GM12872 (cell line): ENCODE results near the gene NT5C3A.

Source experiments
- CTCF ChIP-seq: IDR thresholded peaks from 3 replicates; pipeline ENCODE4 v1.5.1; 2011; ENCODE audit warnings: low read depth, mild to moderate bottlenecking, low read length, moderate library complexity; ENCODE audit not compliant: insufficient read depth

The NT5C3A gene

GRCh38 chr7:33038639-33039038, 23.9 kb downstream of the NT5C3A start:
- TF ChIP-seq CTCF: no peak

- no peak for TF ChIP-seq CTCF
Observed at GRCh38 chr7:33035776-33036175, 26.8 kb downstream of the NT5C3A start.

GRCh38 chr7:33024189-33024757, 38.3 kb downstream of the NT5C3A start:
- no peak for TF ChIP-seq CTCF

GRCh38 chr7:33012364-33012763, 50.2 kb downstream of the NT5C3A start:
- no peak for TF ChIP-seq CTCF

- no peak for TF ChIP-seq CTCF
Observed at GRCh38 chr7:33009734-33010133, 52.8 kb downstream of the NT5C3A start.

GRCh38 chr7:32964461-32965159, 98.0 kb downstream of the NT5C3A start:
- peak; percentile 38; the same call in 2 of the 3 replicates for TF ChIP-seq CTCF
